HepG2 (cell line): ENCODE results near the gene STKLD1. TPM values are rescaled to one million over a fixed set of nuclear protein-coding genes. Genes with fewer than 3 reads are reported as not detected.
A peak's percentile ranks its signal among the peaks of the same experiment; 100 is the strongest.

Experiments used
- ARNT2 ChIP-seq: sonication (generic); formaldehyde crosslinking; IDR thresholded peaks from 2 replicates; pipeline ENCODE4 v1.8.0; 2022; ENCODE audit warnings: mild to moderate bottlenecking, low read depth, missing genetic modification reagents, moderate library complexity
- BRD4 ChIP-seq: sonication (generic); formaldehyde crosslinking; IDR thresholded peaks from 2 replicates; pipeline ENCODE4 v1.4.0; 2020; ENCODE audit warnings: missing genetic modification reagents
- DRAP1 ChIP-seq: IDR thresholded peaks from 2 replicates; pipeline ENCODE4 v1.6.1; 2016; ENCODE audit warnings: missing genetic modification reagents, missing compliant biosample characterization
- ETV5 ChIP-seq: IDR thresholded peaks from 2 replicates; pipeline ENCODE4 v1.6.1; 2018; ENCODE audit warnings: missing biosample characterization, missing genetic modification reagents, inconsistent platforms, borderline replicate concordance
- EZH2 ChIP-seq: conservative IDR thresholded peaks from 2 replicates; pipeline ENCODE4 v1.6.1; 2012; ENCODE audit warnings: mild to moderate bottlenecking, low read depth, low read length, moderate library complexity
- FOXA3 ChIP-seq: IDR thresholded peaks from 2 replicates; pipeline ENCODE4 v1.6.1; 2016; ENCODE audit warnings: missing genetic modification reagents, missing compliant biosample characterization
- FUBP1 ChIP-seq: sonication (generic); formaldehyde crosslinking; IDR thresholded peaks from 2 replicates; pipeline ENCODE4 v1.5.1; 2020; ENCODE audit warnings: missing genetic modification reagents, mild to moderate bottlenecking, borderline replicate concordance
- MAZ ChIP-seq, 2 experiments: sonication (generic) in 1 of 2; formaldehyde crosslinking in 1 of 2; IDR thresholded peaks; 2 replicates each; pipeline versions ENCODE4 v1.5.0 to v1.6.1; 2012 to 2020; ENCODE audit warnings: low read depth in 2 of 2, mild to moderate bottlenecking in 2 of 2, borderline replicate concordance in 1 of 2, improper control_type of control experiment in 1 of 2, low read length in 1 of 2, missing genetic modification reagents in 1 of 2, moderate library complexity in 1 of 2
- POLR2AphosphoS5 ChIP-seq: IDR thresholded peaks from 2 replicates; pipeline ENCODE4 v1.6.1; 2012; ENCODE audit warnings: low read depth, low read length
- RARA ChIP-seq: IDR thresholded peaks from 2 replicates; pipeline ENCODE4 v1.6.1; 2016; ENCODE audit warnings: missing genetic modification reagents, missing compliant biosample characterization
- SP1 ChIP-seq, 2 experiments: fragments of 450-650 bp in 1 of 2; sonication (generic) in 1 of 2; formaldehyde crosslinking in 1 of 2; IDR thresholded peaks; 2 replicates each; pipeline versions ENCODE4 v1.4.0 to v1.6.1; 2016 to 2020; ENCODE audit warnings: missing genetic modification reagents in 1 of 2
- SP5 ChIP-seq: IDR thresholded peaks from 2 replicates; pipeline ENCODE4 v1.6.1; 2016; ENCODE audit warnings: low read depth, borderline replicate concordance
- TCF12 ChIP-seq, 2 experiments: fragments of 450-650 bp in 1 of 2; sonication (generic) in 1 of 2; formaldehyde crosslinking in 1 of 2; IDR thresholded peaks; 2 replicates each; pipeline versions ENCODE4 v1.6.1 to v1.8.0; 2017 to 2022; ENCODE audit warnings: antibody characterized with exemption in 1 of 2, mild to moderate bottlenecking in 1 of 2, missing genetic modification reagents in 1 of 2, moderate library complexity in 1 of 2
- TEAD3 ChIP-seq: optimal IDR thresholded peaks from 2 replicates; pipeline ENCODE3; 2016; ENCODE audit warnings: borderline replicate concordance
- TFDP1 ChIP-seq: IDR thresholded peaks from 2 replicates; pipeline ENCODE4 v1.6.1; 2016; ENCODE audit warnings: missing compliant biosample characterization, missing genetic modification reagents, borderline replicate concordance
- ZBTB14 ChIP-seq: sonication (generic); formaldehyde crosslinking; IDR thresholded peaks from 2 replicates; pipeline ENCODE4 v1.4.0; 2020; ENCODE audit warnings: missing genetic modification reagents
- polyA plus RNA-seq, 8 experiments: library from polyadenylated mRNA; depleted of rRNA in 3 of 8; stranded (reverse) in 7 of 8; unstranded in 1 of 8; fragments of >200 nt; fragmentation: Illumina TruSeq in 4 of 8; extraction: Trizol in 4 of 8; gene quantifications; 2 replicates each; pipeline versions ENCODE4 v1.2.1 to v1.2.3, GENCODE V29; 2011 to 2016; ENCODE audit warnings: low read depth in 4 of 8, missing spikeins in 1 of 8, mixed read lengths in 1 of 8; ENCODE audit not compliant: insufficient read depth in 1 of 8
- total RNA-seq, 5 experiments: library from RNA; depleted of rRNA; stranded (reverse); fragments of >200 nt; fragmentation: Illumina TruSeq; extraction: Trizol; gene quantifications; 2 replicates each; pipeline ENCODE4 v1.2.3, GENCODE V29; 2016; ENCODE audit warnings: low read depth in 1 of 5
- TF ChIP-seq, protein P1 (sequence below): sonication (generic); formaldehyde crosslinking; IDR thresholded peaks from 2 replicates; pipeline ENCODE4 v1.4.0; 2020; ENCODE audit warnings: mild to moderate bottlenecking, missing genetic modification reagents, borderline replicate concordance

STKLD1 gene
- total and polyA plus RNA-seq, 2 of the 13 experiments (the other 11 are each of a cell fraction or from before 2014, with no cell fraction given): 1.5 to 2.2 TPM

DNA sequence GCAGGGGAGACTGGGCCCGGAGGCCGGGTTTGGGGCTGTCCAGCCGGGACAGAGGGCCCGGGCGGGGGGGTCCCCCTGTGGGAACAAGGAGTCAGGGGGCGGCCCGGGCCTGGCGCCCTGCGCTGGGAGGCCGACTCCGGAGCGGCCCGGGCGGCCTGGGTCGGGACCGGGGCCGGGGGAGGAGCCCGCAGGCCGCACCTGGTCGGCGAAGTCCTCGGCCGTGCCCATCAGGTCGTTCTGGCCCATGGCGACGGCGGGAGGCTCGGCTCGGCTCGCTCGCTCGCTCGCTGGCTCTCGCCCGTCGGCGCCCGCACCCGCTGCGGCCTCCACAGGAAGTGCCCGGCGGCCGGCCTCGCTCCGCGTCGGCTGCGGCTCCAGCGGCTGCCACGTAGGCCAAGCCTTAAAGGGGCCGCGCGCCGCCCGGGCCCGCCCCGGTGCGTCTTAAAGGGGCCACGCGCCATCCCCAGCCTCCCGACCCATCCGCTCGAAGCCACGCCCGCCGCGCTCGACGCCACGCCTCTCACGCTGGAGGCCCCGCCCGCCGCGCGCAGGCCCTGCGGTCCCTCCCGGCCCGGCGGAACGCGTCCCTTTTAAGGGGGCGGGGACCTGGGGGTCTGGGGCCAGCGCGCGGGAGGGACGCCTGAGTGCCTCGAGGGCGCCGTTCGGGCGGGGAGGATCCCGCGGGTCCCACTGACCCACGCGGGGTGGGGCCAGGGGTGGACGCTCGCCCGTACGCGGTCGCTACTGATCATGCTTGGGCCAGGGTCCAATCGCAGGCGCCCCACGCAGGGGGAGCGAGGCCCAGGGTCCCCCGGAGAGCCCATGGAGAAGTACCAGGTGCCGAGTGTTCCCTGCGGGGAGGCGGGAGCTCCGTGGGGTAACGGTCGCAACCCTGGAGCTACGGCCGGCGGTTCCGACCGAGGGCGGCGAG lies at the start of gene STKLD1, which contains the start of gene SURF4 (continued):
- TF ChIP-seq TFDP1 (peak; percentile 89; the same call in 1 of the 2 replicates), MAZ (IDR thresholded peaks at IDR 0.05; ENCODE audit: borderline replicate concordance, low read depth, low read length) (no peak; the same call in 1 of the 2 replicates), MAZ (CRISPR knock-in tag; IDR thresholded peaks at IDR 0.05; ENCODE audit: low read depth) (peak; percentile 84), ZBTB14 (no peak), EZH2 (no peak), BRD4 (CRISPR knock-in tag) (peak; percentile 56), TEAD3 (CRISPR knock-in tag) (peak; percentile 20), SP5 (peak; percentile 89), TCF12 (IDR thresholded peaks at IDR 0.05) (no peak), TCF12 (CRISPR knock-in tag; IDR thresholded peaks at IDR 0.05) (0 out of 2 replicates have a peak, but pooled peaks have one; percentile 6), SP1 (IDR thresholded peaks at IDR 0.05) (no peak), SP1 (CRISPR knock-in tag; IDR thresholded peaks at IDR 0.05) (peak; percentile 99), DRAP1 (CRISPR knock-in tag) (peak; percentile 81), ARNT2 (CRISPR knock-in tag) (peak; percentile 90; the same call in 1 of the 2 replicates), FUBP1 (no peak), RARA (peak; percentile 27; the same call in 1 of the 2 replicates), FOXA3 (CRISPR knock-in tag) (peak; percentile 38; the same call in 1 of the 2 replicates), POLR2AphosphoS5 (peak; percentile 65; the same call in 1 of the 2 replicates), ETV5 (CRISPR knock-in tag) (peak; percentile 51; the same call in 1 of the 2 replicates)
- TF ChIP-seq, protein P1, sequence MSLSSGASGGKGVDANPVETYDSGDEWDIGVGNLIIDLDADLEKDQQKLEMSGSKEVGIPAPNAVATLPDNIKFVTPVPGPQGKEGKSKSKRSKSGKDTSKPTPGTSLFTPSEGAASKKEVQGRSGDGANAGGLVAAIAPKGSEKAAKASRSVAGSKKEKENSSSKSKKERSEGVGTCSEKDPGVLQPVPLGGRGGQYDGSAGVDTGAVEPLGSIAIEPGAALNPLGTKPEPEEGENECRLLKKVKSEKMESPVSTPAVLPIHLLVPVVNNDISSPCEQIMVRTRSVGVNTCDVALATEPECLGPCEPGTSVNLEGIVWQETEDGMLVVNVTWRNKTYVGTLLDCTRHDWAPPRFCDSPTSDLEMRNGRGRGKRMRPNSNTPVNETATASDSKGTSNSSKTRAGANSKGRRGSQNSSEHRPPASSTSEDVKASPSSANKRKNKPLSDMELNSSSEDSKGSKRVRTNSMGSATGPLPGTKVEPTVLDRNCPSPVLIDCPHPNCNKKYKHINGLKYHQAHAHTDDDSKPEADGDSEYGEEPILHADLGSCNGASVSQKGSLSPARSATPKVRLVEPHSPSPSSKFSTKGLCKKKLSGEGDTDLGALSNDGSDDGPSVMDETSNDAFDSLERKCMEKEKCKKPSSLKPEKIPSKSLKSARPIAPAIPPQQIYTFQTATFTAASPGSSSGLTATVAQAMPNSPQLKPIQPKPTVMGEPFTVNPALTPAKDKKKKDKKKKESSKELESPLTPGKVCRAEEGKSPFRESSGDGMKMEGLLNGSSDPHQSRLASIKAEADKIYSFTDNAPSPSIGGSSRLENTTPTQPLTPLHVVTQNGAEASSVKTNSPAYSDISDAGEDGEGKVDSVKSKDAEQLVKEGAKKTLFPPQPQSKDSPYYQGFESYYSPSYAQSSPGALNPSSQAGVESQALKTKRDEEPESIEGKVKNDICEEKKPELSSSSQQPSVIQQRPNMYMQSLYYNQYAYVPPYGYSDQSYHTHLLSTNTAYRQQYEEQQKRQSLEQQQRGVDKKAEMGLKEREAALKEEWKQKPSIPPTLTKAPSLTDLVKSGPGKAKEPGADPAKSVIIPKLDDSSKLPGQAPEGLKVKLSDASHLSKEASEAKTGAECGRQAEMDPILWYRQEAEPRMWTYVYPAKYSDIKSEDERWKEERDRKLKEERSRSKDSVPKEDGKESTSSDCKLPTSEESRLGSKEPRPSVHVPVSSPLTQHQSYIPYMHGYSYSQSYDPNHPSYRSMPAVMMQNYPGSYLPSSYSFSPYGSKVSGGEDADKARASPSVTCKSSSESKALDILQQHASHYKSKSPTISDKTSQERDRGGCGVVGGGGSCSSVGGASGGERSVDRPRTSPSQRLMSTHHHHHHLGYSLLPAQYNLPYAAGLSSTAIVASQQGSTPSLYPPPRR (CRISPR knock-in tag): 0 out of 2 replicates have a peak, but pooled peaks have one; percentile 31
